Femur (tissue), 1 donor: ENCODE data around the gene FBLL1.
"Not testable (repeated sequence)": the region's sequence is repeated elsewhere in the genome, so short reads cannot be mapped to it uniquely, and the experiment has no call there.

Experiments
- DNase-seq: peaks from one replicate; pipeline ENCODE4 v3.0.0-alpha.2; 2017

FBLL1 gene

DNA sequence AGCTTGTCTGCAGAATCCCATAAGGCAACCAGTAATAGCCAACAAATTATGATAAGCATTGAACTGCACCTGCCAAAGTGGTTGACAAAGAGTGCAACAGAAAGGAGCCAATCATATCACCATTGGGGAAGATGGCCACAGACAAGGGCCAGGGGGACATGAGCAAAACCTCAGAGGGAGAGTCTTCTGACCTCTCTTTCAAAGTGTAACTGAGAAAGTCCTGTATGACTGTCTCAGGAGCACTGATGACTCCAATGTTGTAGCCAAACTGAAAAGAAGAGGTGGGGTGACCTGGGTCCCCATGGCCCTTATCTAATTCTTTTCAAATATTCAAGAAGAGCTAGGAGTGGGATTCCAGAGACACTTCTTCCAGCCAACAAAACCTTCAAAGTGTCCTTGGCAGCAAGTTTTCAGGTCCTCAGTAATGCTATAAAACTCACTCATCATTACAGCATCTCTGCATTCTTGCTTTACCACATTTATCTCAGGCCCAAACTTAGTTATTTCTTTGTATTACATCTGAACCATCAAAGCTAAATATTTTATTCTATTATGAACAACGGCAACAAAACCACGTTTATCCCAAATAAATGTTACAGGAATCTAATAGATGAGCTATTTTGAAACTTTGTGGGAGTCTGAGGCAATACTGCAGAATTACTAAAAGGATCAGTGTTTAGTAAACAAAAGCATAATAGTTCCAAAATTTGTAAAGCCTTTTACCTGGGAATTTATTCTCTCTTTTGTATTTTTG lies 24.4 kb downstream of the FBLL1 start:
- no peak for DNase-seq

DNA sequence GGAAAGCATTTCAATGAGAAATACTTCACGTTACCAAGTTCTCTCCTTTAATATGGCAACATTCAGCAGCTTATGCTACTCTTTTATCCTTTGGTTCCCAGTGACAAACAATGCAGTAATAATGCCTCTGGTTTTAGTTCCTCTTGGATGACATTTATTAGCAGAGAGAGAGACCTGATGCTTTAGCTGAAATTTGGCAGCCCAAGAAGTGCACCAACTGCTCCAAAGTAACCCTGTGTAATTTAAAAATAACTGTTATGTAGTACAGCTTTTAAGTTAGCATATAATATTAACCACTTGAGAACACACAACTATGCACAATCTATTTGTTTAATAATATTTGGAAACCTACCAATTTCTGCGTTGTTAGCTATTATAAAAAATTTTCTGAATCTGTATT lies 28.3 kb downstream of the FBLL1 start:
- DNase-seq: no peak

DNA sequence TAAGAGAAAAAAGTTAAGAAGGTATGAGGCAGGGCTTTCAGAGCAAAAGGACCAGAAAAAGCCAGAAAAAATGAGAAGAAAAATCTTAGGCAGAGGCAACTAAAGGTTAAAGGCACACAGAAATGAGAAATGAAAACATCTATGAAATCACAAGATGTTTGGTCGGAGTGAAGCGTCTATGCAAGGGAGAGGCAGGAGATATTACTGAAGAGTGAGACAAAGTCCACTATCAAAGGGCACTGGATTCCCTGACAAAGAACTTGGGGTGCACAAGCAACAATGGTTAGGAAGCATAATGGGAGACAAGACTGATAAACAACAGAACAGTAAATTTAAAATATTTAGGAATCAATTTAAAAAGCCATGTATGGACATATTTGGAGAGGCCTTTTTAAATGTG lies 33.2 kb downstream of the FBLL1 start:
- no peak for DNase-seq

DNA sequence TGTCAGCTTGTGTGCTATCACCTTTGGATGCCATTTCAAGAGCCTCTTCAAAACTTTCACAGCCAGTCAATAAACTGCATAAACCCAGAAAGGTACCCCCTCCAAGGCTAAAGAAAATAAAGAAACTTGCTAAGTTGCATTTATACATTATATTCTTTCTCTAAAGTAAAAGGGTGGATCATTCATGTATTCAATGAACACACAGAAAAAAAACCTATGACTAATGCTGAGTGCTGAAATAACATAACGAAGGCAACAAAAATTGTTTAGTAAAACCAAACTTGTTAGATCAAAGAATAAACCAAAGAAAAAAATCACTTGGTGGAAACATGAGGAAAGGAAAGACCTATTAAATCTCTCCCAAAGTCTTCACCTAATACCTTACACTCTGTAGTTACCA lies 34.9 kb downstream of the FBLL1 start:
- DNase-seq: no peak

DNA sequence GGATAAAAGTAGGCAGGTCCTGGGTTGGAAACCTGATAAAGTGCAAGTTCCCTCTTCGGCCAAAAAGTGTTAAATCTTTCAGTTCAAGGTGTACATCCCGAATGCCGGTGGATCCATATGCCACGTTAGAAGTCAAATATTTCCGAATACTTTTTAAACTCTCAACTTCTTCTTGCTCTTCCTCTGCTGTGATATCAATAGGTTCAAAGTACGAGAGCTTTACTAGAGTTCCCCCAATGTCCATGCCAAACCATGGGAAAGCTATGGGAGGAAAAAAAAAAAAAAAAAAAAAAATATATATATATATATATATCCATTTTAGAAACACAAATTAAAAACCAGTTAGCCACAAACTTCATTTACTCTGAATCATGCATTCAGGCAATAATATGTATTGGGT lies 39.6 kb downstream of the FBLL1 start:
- no peak for DNase-seq

DNA sequence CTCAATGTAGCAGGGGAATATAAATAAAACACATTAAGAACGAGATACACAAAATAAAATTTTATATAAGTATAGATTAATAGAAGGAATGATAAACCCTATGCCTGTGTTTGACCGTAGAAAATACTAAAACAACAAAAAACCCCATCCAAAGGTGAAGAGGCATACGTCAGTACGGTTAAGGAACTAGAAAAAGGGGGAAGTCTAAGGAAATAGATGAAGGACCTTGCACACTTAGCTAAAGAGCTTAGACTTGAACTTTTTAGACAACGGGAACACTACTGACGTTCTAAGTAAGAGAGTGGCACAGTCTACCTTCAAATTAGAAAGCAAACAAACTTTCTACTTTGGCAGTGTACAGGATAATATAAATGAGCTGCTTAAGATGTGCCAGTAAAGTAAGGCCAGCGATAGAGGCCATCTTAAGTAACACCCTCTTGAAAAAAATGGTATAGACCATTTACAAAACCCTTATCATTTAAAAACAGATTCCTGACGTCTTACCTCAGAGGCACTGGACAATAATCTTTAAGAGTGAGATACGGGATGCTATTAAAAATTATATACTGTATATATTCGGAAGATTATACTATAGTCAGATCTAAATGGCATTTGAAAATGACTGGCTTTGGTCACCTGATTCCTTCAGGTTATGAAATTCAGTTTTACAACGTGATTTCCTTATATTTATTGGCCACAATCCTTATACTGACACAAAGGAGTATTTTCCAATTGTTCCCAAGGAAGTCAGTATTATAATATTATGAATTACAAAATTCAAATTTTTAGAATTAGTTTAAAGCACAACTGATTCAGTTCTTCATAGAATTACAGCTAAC lies 41.6 kb downstream of the FBLL1 start:
- no peak for DNase-seq

DNA sequence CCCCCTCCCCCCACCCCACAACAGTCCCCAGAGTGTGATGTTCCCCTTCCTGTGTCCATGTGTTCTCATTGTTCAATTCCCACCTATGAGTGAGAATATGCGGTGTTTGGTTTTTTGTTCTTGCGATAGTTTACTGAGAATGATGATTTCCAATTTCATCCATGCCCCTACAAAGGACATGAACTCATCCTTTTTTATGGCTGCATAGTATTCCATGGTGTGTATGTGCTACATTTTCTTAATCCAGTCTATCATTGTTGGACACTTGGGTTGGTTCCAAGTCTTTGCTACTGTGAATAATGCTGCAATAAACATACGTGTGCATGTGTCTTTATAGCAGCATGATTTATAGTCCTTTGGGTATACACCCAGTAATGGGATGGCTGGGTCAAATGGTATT lies 44.6 kb downstream of the FBLL1 start:
- not testable (repeated sequence) for DNase-seq

DNA sequence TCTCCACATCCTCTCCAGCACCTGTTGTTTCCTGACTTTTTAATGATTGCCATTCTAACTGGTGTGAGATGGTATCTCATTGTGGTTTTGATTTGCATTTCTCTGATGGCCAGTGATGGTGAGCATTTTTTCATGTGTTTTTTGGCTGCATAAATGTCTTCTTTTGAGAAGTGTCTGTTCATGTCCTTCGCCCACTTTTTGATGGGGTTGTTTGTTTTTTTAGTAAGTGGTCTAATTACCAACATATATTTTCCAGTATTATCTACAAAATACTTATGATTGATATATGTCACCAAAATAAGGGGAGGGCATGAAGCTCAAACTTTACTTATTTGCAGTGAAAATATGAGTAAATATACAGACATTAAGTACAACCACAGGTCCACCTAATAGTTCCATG lies 45.1 kb downstream of the FBLL1 start:
- not testable (repeated sequence) for DNase-seq

DNA sequence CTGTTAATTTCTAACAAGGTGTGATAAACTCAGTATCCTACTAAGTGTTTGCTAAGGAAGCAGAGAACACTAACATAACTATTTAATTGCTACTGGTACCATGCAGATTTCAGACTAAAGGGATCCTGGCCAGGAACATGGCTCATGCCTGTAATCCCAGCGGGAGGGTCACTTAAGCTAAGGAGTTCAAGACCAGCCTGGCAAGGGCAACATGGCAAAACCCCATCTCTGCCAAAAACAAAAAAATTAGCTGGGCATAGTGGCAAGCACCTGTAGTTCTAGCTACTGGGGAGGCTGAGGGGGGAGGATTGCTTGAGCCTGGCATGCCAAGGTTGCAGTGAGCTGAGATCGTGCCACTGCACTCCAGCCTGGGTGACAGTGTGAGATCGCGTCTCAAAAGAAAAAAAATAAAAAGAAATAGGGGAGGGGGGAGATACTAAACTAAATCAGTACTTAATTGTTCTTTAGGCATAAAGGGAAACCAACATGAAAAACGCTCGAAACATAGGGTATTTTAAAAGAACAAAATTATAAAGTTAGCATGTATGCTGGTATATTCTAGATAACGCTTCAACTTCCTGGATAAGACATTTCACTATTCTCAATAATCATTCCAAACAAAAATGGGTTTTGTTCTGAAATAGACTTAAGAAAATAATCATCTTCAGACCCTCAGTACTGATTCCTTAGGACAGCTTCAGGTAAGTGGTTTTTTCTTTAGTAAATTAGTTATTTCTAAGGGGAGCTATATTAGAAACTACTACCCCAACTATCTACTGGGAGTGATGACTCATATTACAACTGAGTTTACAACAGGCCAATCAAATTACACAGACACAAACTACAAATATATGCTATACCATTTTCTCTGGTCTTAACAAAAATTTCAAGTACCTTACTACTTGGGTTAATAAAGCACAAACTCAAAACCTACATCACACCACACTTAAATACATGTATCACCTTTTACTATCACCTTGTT lies 46.6 kb downstream of the FBLL1 start:
- no peak for DNase-seq

DNA sequence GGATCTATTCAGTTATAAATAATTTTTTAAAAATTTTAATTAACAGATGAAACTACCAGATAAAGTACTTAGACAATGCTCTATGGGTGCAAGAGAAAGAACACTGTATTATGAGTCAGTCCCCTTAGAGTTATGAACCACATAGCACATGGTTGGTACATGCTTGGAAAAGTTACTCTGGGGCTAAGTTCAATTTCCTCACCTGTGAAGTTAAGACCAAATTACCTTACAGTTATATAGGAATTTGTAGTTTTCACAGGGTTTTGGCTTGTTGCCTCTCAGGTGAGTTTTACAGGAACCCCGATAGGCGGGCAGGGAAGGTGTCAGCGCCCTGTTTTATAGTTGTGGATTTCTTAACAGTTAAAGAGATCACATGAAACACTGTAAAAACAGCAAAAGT lies 48.9 kb downstream of the FBLL1 start:
- DNase-seq: no peak

DNA sequence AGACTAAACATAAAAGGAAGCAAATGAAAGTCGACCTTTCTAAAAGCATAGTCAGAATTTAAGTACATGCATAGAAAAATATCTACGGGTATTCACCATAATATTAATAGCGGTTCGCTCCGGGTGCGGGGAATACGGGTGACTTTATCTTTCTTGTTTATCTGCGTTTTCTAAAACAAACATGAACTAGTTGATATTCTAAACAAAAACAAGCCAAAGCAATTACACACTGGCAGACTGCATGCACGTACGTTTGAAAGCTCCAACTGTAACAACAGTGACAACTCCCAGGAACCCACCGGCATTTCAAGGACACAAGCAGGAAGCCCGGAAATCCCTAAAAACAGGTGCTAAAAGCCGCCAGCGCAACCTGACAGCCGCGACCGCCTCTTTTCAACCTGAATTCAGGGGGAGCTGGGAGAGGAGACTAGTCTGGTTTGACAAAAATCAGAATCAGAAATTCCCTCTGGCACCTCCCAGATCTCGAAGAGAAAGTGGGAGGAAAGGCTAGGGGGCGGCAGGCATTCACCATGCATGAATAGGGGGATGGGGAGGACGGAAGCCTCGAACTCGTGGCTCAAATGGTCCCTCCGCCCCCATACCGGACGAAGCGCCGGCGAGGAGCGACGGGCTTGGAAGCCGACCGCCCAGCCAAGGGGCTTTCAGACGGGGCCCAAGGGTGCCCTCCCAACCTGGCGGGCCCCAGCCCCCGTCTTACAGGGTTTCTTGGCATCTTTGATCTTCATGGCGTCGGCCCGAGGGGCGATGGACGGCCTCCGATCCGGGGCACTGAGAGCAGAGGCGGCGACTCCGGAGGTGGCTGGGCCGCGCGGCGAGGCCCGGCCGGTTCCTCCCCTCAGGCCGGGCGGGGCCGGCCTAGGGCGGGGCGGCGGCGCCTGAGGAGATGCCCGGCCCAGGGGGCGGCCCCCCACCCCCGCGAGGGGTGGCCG lies 49.7 kb downstream of the FBLL1 start, which contains the start of gene PANK3:
PANK3 (minus strand) TSS at position 831 of the 950 bp plus-strand sequence; CDS start at position 746, 85 bp downstream.
- DNase-seq: no peak

DNA sequence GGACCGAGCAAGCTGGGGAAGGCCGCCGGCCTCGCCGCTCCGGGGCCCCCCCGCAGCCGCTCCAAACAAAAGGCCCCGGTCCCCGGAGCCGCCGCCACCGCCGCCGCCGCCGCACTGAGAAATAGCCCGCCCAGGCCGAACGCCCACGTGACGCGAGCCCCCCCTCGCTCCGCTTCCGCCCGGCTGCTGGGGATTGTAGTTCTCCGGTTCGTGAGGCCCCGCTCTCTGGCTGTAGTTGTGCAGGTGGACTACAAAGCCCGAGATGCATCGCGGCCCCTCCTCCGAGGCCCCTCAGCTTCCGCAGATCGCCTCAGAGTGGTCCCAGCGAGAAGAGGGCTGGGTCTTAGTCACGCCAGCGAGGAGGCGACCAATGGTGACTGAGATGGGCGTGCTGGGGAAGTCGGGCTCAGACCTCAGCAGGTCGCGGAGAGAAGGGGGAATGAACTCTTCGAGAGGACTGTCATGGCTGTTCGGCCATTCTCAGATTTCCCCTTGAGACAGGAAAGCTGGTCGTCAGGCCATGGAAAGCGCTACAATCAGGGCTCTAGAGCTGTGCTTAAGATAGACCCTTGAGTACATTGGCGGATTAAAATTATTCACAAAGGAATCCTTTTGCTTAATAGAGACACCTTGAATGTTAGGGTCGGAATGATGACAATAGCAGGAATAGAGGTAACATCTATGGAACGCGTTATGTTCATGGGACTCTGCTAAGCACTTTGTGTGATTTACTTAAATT lies 50.6 kb downstream of the FBLL1 start:
- DNase-seq: peak; percentile 100

DNA sequence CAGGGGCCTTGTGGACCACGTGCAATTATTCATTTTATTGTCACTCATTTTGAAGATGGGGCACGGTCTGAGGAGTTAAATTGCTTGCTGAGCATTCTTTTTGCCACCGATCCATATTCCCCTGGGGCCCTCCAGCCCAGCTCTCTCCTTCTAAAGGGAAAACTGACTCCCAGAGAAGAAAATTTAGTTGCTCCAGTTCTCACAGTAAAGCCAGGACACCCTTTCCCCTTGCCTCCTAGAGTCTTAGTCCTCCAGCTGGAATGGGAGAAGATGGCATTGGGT lies 51.1 kb downstream of the FBLL1 start:
- no peak for DNase-seq
